MCF 10A (cell line): ENCODE results near the gene TECTA. TPM values are rescaled to one million over a fixed set of nuclear protein-coding genes. Genes with fewer than 3 reads are reported as not detected.
"Not testable (repeated sequence)": the region's sequence is repeated elsewhere in the genome, so short reads cannot be mapped to it uniquely, and the experiment has no call there.

Source experiments
- BruUV-seq: library from RNA; stranded (reverse); fragments of 400-500 nt; replicated peaks from 2 replicates; lab custom pipeline; 2021; lab: Mats Ljungman, UMichigan
- CTCF ChIA-PET: fragments of 300-600 bp; sonication (Branson Sonifier 250); formaldehyde crosslinking; extraction: SDS; loops from one replicate; lab custom pipeline; 2021; ENCODE audit warnings: antibody characterized with exemption, inconsistent platforms; lab: Yijun Ruan, JAX
- POLR2A ChIA-PET: fragments of 300-600, 350-650 bp; sonication (Branson Sonifier 250); formaldehyde crosslinking; extraction: SDS; loops from one replicate; lab custom pipeline; 2020; ENCODE audit warnings: antibody characterized with exemption, inconsistent platforms; lab: Yijun Ruan, JAX
- DNase-seq: peaks from one replicate; pipeline ENCODE4 v3.0.0-alpha.2; 2018; ENCODE audit not compliant: unreplicated experiment
- H3K27ac Mint-ChIP-seq: one replicate; pipeline ENCODE4 v1.8.0; 2022; ENCODE audit warnings: mild to moderate bottlenecking, low read depth, mixed read lengths; ENCODE audit not compliant: unreplicated experiment
- H3K27me3 Mint-ChIP-seq: one replicate; pipeline ENCODE4 v1.8.0; 2022; ENCODE audit warnings: mixed read lengths; ENCODE audit not compliant: insufficient read depth, unreplicated experiment
- H3K36me3 Mint-ChIP-seq: one replicate; pipeline ENCODE4 v1.8.0; 2022; ENCODE audit warnings: mild to moderate bottlenecking, moderate library complexity, mixed read lengths; ENCODE audit not compliant: insufficient read depth, unreplicated experiment
- H3K4me1 Mint-ChIP-seq: one replicate; pipeline ENCODE4 v1.8.0; 2022; ENCODE audit warnings: mixed read lengths; ENCODE audit not compliant: insufficient read depth, unreplicated experiment
- H3K4me3 Mint-ChIP-seq: one replicate; pipeline ENCODE4 v1.8.0; 2022; ENCODE audit warnings: mild to moderate bottlenecking, moderate library complexity, mixed read lengths; ENCODE audit not compliant: unreplicated experiment
- H3K9me3 Mint-ChIP-seq: one replicate; pipeline ENCODE4 v1.8.0; 2022; ENCODE audit warnings: mixed read lengths; ENCODE audit not compliant: unreplicated experiment
- intact Hi-C: fragments of 100-400 bp; cut with micrococcal nuclease; formaldehyde crosslinking; loops from 2 replicates; pipeline ENCODE4 v1.14.1; 2022
- total RNA-seq: library from RNA; stranded (reverse); gene quantifications from 2 replicates; pipeline ENCODE4 v1.2.3, GENCODE V29; 2022
- TF ChIP-seq, protein P1 (sequence below): fragments of 200-600 bp; IDR thresholded peaks from one replicate; pipeline ENCODE4 v1.8.0; 2022; ENCODE audit warnings: antibody characterized with exemption, mild to moderate bottlenecking; ENCODE audit not compliant: unreplicated experiment

Gene TECTA
- total RNA-seq, 1 experiment from 2014 or later: 0.30 TPM

- Mint-ChIP-seq H3K27me3 (peaks cover 74% of the 10 kb centered on the region), H3K36me3 (no peaks in the 10 kb centered on the region), H3K9me3 (no peaks in the 10 kb centered on the region), H3K4me3 (no peak overlapping the region), H3K4me1 (peaks cover 8% of the 10 kb centered on the region), H3K27ac (no peak overlapping the region)
- CTCF ChIA-PET: interaction anchor here (0.5 kb wide), 1 partner anchor 277 kb away, joined by 3 read pairs; no protein-coding TSS in a partner anchor
- BruUV-seq: no TSS peak
- TF ChIP-seq, protein P1, sequence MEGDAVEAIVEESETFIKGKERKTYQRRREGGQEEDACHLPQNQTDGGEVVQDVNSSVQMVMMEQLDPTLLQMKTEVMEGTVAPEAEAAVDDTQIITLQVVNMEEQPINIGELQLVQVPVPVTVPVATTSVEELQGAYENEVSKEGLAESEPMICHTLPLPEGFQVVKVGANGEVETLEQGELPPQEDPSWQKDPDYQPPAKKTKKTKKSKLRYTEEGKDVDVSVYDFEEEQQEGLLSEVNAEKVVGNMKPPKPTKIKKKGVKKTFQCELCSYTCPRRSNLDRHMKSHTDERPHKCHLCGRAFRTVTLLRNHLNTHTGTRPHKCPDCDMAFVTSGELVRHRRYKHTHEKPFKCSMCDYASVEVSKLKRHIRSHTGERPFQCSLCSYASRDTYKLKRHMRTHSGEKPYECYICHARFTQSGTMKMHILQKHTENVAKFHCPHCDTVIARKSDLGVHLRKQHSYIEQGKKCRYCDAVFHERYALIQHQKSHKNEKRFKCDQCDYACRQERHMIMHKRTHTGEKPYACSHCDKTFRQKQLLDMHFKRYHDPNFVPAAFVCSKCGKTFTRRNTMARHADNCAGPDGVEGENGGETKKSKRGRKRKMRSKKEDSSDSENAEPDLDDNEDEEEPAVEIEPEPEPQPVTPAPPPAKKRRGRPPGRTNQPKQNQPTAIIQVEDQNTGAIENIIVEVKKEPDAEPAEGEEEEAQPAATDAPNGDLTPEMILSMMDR: no peak
- intact Hi-C loops: no loop called here
- POLR2A ChIA-PET: interaction anchor here (0.6 to 0.7 kb wide), 2 partner anchors 177 to 1219 kb away, joined by 3 read pairs; no protein-coding TSS in a partner anchor
- no peak for DNase-seq
Observed at GRCh38 chr11:121231576-121232278, 130.7 kb downstream of the TECTA start.

GRCh38 chr11:121235057-121235456 lies 134.0 kb downstream of the TECTA start:
- DNase-seq: no peak
- peaks cover 14% of the 10 kb centered on the region for H3K4me1 Mint-ChIP-seq
- no TSS peak for BruUV-seq
- TF ChIP-seq, protein P1: no peak
- ChIA-PET CTCF (interaction anchor here (0.8 to 1.1 kb wide), 3 partner anchors 13 to 40 kb away, joined by 3 read pairs; no protein-coding TSS in a partner anchor), POLR2A (interaction anchor here (0.6 kb wide), 1 partner anchor 83 kb away, joined by 3 read pairs; no protein-coding TSS in a partner anchor)
- H3K27me3 Mint-ChIP-seq: peaks cover 77% of the 10 kb centered on the region
- no peak overlapping the region for H3K27ac Mint-ChIP-seq
- no peaks in the 10 kb centered on the region for H3K36me3 Mint-ChIP-seq
- intact Hi-C loops: no loop called here
- H3K4me3 Mint-ChIP-seq: no peak overlapping the region
- no peaks in the 10 kb centered on the region for H3K9me3 Mint-ChIP-seq

- H3K4me1 Mint-ChIP-seq: peaks cover 14% of the 10 kb centered on the region
- ChIA-PET CTCF (interaction anchor here (0.5 to 1.1 kb wide), 3 partner anchors 14 to 240 kb away, joined by 3 read pairs; no protein-coding TSS in a partner anchor), POLR2A (interaction anchor here (0.6 kb wide), 1 partner anchor 1823 kb away, joined by 3 read pairs; no protein-coding TSS in a partner anchor)
- H3K27me3 Mint-ChIP-seq: peaks cover 75% of the 10 kb centered on the region
- no peak overlapping the region for H3K4me3 Mint-ChIP-seq
- no peak for DNase-seq
- H3K36me3 Mint-ChIP-seq: no peaks in the 10 kb centered on the region
- BruUV-seq: no TSS peak
- intact Hi-C loops: no loop called here
- H3K27ac Mint-ChIP-seq: no peak overlapping the region
- H3K9me3 Mint-ChIP-seq: no peaks in the 10 kb centered on the region
- TF ChIP-seq, protein P1: no peak
Observed at GRCh38 chr11:121236115-121237001, 135.3 kb downstream of the TECTA start.

GRCh38 chr11:121237247-121237646 lies 136.2 kb downstream of the TECTA start:
- CTCF ChIA-PET: interaction anchor here (0.6 kb wide), 1 partner anchor 82 kb away, joined by 3 read pairs; no protein-coding TSS in a partner anchor
- BruUV-seq, intact Hi-C loops, POLR2A ChIA-PET, H3K27ac Mint-ChIP-seq, DNase-seq, H3K4me3 Mint-ChIP-seq, H3K36me3 Mint-ChIP-seq, H3K9me3 Mint-ChIP-seq: not testable (repeated sequence)
- peaks cover 74% of the 10 kb centered on the region for H3K27me3 Mint-ChIP-seq
- H3K4me1 Mint-ChIP-seq: peaks cover 14% of the 10 kb centered on the region
